GM18951 (cell line): ENCODE data around the gene CALCR.

Experiments used
- POLR2A ChIP-seq: IDR thresholded peaks from 4 replicates; pipeline ENCODE4 v1.6.1; 2011; ENCODE audit warnings: mild to moderate bottlenecking; ENCODE audit not compliant: insufficient read length, insufficient read depth; ENCODE audit errors: extremely low read depth
- in situ Hi-C: fragments of 300-500 bp; cut with MboI; formaldehyde crosslinking; loops from one replicate; pipeline ENCODE4 v1.12.0; 2022; ENCODE audit warnings: low sequenced_read_pairs, mixed read lengths, inconsistent platforms; ENCODE audit not compliant: unreplicated experiment

CALCR gene

GRCh38 chr7:93575555-93576399, 1.3 kb upstream of the CALCR start:
- in situ Hi-C loops, result no loop called here
- TF ChIP-seq POLR2A, result no peak

- in situ Hi-C loops, result no loop called here
- TF ChIP-seq POLR2A, result no peak
Observed at GRCh38 chr7:93574269-93574645, 267 bp downstream of the CALCR start.

GRCh38 chr7:93569189-93569588, 5.3 kb downstream of the CALCR start:
- no peak for TF ChIP-seq POLR2A
- in situ Hi-C loops, result no loop called here

- in situ Hi-C loops, result no loop called here
- TF ChIP-seq POLR2A, result no peak
Observed at GRCh38 chr7:93566876-93567275, 7.6 kb downstream of the CALCR start.

- in situ Hi-C loops, result no loop called here
- no peak for TF ChIP-seq POLR2A
Observed at GRCh38 chr7:93563584-93563983, 10.9 kb downstream of the CALCR start.

GRCh38 chr7:93562936-93563335, 11.6 kb downstream of the CALCR start:
- no peak for TF ChIP-seq POLR2A
- in situ Hi-C loops, result no loop called here

GRCh38 chr7:93562106-93562505, 12.4 kb downstream of the CALCR start:
- no peak for TF ChIP-seq POLR2A
- in situ Hi-C loops, result no loop called here

- TF ChIP-seq POLR2A, result no peak
- in situ Hi-C loops, result loop anchor here (10.0 kb wide), 1 partner anchor 315 kb away; no protein-coding TSS in a partner anchor
Observed at GRCh38 chr7:93559639-93560491, 14.7 kb downstream of the CALCR start.

- in situ Hi-C loops, result loop anchor here (10.0 kb wide), 1 partner anchor 314 kb away; no protein-coding TSS in a partner anchor
- TF ChIP-seq POLR2A, result no peak
Observed at GRCh38 chr7:93558705-93559614, 15.6 kb downstream of the CALCR start.

- TF ChIP-seq POLR2A, result no peak
- in situ Hi-C loops, result loop anchor here (10.0 kb wide), 1 partner anchor 307 kb away; no protein-coding TSS in a partner anchor
Observed at GRCh38 chr7:93551931-93552330, 22.6 kb downstream of the CALCR start.

GRCh38 chr7:93551063-93551895, 23.2 kb downstream of the CALCR start:
- in situ Hi-C loops, result loop anchor here (10.0 kb wide), 1 partner anchor 306 kb away; no protein-coding TSS in a partner anchor
- TF ChIP-seq POLR2A, result no peak

GRCh38 chr7:93547716-93548115, 26.8 kb downstream of the CALCR start:
- in situ Hi-C loops, result no loop called here
- TF ChIP-seq POLR2A, result no peak
